Stimulated activated CD8-positive, alpha-beta memory T cell treated with anti-CD3 and anti-CD28 coated beads, Interleukin-4, amount 100 ng/mL, for 24 hours (primary cell): ENCODE data around the gene CBX5.
A peak's percentile ranks its signal among the peaks of the same experiment; 100 is the strongest.

Experiments used
- DNase-seq: peaks from one replicate; pipeline ENCODE4 v3.0.0-alpha.2; 2020; ENCODE audit warnings: low read depth

CBX5 gene

DNA sequence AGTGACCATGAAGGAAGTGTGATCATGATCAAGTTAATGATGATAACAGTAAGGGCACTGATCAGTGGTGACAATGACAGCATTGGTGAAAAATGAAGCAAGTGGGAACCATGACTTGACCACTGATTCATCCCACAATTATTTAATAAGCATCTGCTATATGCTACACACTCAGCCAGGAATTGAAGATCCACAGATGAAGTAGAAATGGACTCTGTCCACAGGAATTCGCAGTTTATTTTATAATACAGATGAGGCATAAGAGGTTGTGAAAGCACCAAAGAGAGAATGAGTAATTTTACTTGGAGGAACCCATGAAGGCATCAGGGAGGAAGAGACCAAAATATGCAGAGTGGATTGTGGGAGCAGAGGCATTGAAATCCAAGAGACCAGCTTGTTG lies 57.3 kb downstream of the CBX5 start:
- DNase-seq, result no peak

DNA sequence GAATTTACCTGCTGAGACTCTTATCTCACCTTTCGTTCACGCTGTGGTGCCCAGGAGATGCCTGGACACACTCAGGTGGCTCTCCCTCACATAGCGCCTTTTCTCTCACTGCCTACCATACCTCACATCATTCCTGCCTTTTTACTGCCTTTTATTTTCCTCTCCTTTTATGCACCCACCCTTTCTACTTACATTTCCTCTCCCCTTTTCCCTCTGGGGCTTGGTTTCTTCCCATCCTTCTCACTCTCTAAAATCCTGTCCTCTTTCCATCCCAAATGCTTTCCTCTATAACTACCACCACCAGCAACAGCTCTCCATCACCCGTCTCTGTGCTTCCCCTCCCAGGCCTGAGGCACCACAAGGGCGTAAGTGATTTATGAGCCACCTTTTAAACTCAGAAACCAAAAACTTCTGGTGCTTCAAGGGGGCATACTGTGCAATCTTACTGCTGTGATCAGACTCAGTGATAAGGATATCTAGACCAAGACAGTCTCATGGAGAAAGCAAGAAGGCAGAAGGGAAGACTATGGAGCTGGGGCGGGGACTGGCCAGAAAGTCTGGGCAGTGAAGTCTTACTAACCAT lies 58.4 kb downstream of the CBX5 start:
- no peak for DNase-seq

DNA sequence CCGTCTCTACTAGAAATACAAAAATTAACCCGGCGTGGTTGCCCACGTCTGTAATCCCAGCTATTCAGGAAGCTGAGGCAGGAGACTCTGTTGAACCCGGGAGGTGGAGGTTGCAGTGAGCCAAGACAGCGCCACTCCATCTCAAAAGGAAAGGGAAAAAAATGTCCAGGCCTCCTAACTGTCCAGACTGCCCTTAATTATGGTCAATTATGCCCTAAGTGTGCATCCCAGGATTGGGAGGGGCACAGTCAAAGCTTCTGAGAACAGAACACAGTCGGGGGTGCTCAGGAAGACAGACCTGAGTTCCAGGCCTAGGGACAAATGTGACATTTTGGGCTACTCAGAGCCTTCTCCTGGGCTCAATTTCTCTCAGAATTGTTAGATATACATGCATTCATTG lies 59.4 kb downstream of the CBX5 start:
- no peak for DNase-seq

DNA sequence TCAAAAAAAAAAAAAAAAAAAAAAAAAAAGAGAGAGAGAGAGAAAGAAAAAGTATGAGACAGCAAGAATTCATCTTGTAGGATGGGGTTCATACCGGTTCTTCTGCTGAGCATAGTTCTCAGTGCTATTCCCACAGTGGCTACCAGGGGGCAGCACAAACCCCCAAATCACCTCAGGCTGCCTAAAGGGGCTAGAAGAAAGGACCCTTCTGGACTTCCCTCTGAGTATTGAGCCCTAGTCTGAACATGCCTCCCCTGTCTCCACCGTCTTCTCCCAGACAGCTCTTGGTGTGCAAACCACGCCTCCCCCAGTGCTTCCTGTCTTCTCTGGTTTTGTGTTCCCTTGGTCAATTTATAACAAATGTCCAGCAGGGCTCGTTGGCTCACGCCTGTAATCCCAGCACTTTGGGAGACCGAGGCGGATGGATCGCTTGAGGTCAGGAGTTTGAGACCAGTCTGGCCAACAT lies 59.8 kb downstream of the CBX5 start:
- peak; percentile 54 for DNase-seq

DNA sequence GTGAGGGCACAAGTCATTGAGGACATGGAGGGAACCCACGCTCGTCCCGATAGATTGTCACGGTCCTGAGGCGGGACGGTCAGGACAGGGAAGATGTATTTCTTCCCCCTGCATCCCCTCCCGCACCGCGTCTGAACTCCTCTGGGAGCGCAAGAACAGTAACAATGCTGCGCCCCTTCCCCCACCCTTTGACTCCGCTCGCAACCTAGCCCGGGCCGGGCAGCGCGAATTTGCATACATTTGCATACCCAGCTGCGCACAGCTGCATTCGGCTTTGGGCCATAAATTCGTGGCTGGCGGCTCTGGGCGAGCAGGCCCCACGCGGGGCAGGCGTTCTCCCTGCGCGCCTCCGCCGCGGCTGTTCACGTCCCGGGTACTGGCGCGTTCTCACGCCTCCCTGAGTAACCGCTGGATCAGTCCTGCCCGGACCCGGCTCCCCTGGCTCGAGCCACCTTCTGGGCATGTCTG lies 62.1 kb downstream of the CBX5 start:
- no peak for DNase-seq

DNA sequence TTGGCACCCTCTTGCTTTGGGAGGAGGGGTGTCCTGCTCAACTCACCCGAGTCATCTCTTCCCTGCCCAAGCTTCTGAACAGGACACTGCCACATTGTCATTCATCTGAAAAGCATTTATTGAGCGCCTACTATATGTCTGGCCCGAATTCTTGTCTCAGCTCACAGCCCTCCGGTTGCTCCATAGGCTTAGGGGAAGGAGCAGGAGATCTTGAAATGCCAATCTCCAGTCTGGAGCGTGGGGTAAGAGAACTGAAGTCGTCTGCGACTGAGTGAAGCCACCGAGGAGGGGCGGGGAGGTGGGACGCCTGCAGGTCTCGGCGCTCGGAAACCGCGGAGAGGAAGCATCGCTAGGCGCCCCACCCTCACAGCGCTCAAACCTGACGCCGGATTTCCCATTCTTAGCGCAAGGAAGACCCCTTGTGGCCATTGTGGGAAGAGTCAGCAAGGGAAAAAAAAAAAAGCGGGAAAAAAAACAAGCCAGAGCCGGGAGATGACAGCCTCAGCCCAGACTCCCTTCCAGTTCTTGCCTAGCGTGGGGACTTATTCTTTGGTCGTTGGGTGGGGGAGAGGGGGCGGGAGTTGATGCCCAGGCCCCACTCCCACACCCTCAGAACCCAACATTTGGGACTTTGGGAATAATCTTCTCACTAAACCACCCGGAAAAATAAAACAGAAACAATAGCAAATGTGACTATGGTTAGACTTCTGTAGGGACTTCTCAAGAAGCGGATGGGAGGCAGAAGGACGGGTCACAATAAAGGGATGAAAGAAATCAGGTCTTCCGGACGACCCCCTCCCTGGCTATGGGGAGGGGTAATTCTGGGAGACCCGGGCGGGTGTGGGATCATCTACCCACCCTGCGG lies 62.9 kb downstream of the CBX5 start:
- peak; percentile 68 for DNase-seq

DNA sequence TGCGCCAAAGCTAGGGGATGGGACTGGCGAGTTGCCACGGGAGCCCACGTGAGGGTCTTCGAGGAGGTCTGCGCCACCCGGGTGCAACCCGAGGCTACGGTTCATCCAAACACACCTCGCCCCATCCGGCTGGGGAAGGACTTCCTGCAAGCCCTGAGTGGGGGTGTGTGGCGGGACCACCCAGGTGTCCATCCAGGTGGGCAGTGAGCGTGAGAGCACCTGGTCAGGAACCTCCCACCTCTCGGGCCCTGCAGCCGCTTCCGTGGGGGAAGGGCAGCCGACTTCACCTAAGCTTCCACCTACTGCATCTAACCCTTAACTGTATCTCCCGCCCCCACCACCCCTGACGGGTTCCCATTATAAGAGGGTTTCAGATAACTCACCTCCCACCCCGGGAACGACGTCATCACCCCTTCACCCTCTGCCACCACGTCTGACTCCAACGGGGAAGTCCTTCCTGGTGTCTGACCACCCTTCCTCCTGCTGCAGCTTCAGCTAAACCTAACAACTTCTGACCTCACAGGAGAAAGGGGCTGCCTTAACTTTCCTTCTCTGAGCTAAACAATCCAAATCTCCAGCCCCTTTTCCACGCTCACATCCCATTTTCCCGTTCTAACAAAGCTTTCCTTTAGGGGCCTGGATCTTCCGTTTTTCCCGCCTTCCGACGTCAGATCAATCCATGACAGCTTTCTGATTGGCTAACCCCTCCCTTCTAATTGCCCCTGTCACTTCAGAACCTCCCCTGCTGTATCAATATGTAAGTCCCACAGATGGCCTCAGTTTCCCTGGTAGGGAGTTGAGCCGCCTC lies 63.7 kb downstream of the CBX5 start:
- no peak for DNase-seq

DNA sequence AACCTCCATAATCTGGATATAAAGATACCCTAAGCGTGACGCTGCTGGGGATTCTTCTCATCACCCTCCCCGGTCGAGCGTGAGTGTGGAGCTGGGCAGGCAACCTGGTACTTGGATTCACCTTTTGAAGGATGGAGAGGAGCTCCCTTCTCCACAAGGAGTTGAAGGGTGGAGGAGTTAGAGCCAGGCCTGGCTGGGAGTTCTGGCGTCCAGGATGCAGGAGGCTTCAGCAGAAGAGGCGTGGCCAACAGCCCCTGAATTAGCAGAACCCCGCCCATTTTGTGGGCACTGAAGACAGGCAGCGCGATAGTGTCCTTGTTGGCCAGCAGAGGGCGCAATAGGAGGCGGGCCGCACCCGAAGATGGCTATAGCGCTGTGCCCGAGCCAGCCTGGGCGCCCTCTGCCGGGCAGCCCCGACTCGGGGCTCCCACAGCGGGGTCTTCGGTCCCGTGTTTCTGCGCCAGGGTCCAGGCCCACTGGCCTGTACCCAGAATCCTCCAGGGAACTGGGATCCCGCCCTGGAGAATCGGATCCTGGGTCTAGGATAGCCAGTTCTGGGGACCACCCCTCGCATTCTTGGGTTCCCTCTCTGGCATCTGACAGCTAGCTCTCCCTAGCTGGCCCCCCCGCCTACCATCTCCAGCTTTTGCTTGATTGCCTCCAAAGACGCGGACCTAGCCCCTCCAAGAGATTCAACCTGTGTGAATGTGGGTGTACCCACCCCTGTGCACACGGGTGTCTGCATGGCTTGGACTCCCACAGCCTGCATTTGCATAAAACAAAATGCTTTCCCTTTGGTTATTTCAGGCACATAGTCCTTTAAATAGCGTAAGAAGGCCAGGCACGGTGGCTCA lies 65.1 kb downstream of the CBX5 start:
- DNase-seq, result peak; percentile 83

DNA sequence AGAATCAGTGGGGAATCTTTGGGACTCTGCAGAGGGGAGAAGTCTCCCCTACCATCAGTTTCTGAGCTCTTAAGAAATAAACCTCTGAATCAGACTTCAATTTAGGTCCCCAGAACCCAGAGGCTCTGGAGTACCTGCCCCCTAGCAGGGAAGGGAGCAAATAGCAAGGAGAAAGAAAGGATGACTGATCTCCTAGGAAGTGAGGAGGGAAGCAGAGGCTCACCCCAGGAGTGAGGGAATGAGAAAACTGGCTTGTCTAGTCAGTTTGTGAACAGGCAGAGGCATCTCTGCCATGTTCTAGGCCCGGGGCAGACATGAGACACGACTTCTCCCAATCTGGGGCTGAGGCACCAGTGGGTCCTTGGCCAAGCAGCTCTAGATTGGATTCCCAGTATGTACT lies 66.8 kb downstream of the CBX5 start:
- no peak for DNase-seq

DNA sequence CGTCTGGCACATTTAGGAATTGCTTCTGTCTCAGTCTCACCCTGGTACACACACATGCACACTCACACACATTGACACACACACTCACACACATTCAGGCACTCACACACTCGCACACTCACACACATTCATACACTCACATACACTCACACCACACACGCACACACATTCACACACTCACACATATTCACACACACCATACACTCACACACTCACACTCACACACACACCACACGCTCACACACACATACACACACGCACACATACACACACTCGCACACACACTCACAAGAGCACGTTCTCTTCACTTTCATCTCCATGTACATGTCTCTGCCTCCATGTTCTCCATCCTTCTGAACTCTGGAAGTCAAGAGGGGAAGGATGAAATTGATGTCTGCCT lies 68.0 kb downstream of the CBX5 start:
- DNase-seq, result no peak

DNA sequence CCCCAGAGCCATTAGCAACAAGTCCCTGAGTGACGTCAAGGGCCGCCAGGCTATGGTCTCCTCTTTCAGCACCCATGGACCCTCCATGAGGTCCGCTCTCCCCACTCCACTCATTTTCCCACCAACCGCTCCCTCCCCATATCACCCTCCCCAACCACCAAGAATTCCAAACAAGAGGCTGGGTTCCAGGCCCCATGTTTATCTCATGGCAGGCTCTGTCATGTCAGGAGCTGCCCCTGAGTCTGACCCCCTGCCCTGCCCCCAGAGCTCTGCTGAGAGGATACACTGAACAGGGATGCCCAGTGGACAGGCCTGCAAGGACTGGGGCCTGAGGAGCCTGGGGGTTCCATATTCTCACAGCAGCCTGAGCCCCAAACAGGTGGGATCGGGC lies 69.5 kb downstream of the CBX5 start:
- DNase-seq, result no peak

DNA sequence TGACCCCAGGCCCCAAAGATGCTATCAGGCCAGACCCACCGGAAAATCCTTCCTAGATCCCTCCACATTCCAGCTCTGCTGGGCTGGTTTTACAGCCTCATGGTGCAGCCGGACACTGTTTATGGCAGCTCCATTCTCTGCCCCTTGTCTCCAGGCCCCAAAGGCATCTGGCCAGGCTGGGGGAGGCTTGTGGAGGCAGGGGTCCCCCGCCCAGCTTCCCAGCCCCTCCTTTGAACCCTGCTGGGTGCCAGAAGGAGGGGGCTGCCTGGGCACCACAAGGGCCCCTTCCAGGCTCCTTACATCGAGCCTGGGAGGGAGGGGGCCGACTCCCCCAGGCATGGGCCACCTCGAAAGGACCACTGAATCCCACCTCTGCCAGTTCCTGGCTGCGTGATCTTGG lies 71.3 kb downstream of the CBX5 start:
- no peak for DNase-seq

DNA sequence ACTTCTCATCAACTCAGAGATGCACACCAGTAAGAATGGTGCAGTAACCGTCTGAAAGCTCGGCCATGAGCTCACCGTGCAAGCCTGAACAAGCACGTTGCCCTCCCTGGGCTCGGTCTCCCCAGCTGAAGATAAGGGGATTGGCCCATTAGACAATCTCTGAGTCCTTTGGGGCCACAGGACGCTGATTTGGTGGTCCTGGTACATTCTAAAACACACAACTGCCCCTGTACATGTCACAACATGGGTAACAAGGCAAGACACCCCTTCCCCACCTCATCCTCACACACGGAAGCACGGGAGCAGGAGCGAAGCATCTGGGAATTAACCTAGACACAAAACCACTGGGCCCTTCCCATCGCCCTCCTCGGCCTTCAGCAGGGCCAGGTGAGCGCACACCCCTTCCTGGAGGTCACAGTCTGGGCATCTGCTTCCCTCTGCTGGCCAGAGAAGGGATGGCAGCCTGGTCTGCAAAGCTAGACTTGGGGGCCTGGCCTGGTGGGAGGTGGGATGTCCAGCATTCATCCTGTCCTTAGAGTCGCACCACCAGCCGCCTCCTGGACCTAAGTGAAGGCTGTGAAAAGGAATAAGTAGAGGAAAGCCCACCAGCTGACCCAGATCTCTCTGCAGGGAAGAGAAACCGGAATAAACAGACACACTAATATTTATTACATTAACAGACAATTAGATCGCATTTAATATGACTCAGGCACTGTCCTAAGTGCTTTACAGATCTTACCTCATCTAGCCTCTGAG lies 72.2 kb downstream of the CBX5 start:
- DNase-seq, result peak; percentile 75

DNA sequence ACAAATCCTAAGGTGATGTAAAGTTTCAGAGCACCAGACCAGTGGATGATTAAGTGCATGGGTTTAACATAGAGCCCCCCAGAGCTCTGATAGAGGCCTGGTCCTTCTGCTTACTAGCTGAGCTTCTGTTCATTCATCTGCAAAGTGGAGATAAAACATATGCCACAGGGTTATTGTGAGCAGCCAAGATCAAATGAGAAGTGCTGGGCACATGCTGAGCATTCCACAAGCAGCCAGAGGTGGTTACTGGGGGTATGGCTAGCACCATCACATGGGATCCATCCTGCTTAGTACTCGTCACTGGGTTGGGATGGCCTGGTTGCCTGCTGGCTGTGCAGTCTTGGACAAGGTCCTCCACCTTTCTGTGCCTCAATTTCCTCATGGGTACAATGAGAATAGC lies 73.1 kb downstream of the CBX5 start:
- no peak for DNase-seq

DNA sequence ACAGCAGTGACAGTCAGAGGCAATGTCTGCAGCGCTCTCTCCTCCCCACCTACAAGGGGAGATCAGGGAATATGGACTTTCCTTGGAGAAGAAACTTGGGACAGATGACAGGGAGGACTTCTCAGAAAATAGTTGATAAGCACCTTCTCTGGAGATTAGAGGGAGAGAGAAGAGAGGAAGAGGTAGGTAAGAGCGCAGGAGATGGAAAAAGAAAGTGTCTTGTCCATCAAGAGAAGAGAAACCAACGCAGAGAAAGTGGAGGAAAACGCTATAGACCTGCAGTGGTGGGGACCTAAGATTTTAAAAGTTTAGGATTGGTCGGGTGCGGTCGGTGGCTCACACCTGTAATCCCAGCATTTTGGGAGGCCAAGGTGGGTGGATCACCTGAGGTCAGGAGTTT lies 75.6 kb downstream of the CBX5 start:
- DNase-seq, result no peak

DNA sequence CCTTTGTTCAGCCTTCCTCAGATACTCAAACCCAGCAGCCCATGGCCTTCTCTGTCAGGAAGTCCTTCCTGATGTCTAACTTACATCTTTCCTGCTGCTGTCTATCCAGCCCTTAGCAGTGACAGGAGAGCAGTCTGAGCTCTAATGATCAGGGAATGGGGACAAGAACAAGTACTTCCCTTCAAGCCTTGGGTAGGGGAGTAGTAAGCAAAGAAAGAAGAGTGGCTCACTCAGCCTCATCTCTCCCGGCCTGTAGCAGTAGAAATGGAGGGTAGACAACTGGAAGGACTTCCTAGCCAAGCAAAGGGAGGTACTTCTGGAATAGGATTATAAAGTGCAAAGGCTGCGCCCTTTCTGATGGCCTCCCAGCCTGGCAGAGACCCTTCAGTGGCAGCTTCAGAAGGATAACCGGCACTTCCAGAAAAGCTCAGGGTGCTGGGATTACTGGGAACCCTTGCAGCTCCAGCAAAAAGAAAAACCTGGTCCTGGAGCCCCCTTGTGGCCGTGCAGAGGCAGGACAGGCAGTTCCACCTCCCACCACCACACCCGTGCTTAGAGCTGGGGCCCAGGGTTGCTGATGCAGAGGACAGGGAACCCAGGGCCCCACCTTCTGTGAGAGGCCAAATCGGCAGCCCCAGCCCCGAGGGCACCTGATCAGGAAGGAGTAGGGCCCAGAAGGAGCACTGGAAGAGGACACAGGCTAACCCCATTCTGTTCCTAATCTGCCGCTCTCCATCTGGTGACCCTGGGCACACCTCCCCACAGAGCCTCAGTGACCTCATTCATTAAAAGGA lies 78.7 kb downstream of the CBX5 start:
- peak; percentile 40 for DNase-seq

DNA sequence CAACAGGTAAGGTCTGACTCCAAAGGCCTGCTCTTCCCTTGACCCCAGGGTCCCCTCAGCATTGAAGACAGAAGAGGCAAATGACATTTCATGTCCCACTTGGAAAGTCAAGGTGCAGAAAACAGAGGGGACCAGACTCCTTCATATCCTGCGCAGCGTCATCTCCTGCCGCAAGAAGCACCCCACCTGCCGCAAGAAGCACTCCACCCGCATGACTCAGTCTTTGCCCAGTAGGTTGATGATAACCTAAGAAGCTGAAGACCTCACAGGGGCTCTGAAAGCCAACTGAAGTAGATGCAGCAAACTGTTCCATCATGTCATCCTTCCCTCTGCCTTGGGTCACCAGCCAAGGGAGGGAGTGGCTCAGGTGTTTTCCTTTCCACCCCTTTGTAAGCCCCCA lies 79.5 kb downstream of the CBX5 start:
- DNase-seq, result no peak

DNA sequence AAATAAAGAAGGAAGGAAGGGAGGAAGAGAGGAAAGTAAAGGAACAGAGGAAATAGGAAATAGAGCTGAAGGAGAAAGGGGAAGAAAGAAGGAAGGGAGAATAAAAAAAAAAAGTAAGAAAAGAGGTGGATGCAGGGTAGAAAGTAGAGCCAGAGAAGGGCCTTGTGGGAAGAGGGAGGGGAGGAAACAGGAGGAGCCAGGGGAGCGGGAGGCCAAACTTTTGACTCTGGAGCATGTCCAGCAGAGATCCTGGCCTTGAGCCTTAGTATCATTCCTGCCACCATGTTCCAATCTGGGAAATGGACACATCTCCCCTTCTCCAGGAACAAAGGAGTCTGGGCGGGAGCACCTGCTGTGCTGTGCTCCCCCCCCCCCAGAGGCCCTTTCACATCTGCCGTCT lies 80.0 kb downstream of the CBX5 start:
- DNase-seq, result no peak

DNA sequence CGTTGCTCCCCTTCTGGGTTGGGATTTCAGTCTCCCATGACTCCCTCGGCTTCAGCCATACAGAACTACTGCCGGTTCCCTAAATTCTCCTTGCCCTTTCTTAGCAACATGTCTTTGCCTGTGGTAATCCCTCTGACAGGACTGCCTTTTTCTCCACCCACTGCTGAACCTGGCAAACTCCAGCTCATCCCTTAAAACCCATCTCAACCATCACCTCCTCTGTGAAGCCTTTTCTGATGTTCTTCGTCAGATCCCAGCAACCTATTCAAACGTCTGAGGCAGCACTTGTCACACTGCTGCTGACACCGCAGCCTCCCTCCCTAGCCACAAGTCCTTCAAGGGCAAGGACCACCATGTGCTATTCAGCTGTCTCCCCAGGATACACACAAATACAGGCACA lies 80.9 kb downstream of the CBX5 start:
- no peak for DNase-seq

DNA sequence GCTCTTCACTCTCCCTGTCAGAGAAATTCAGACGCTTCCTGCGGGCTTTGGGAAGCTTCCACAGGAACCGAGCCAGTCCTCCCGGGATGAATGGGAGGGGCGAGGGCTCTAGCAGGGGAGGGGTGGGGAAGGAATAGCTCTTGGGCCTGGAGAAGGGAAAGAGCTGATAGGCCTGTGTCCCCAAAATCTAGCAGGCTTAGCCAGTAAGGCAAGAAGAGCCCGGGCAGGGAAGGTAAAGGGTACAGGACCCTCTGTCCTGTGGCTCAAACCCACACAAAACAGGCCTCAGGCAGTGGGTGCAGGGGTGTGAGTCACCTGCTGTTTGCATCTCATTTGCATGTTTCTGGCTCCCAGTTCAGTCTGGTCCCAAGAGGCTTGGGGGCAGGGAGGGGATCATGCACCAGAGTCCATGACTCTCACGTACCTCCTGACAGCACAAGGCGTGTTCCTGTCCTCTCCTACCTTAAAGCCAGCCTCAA lies 82.5 kb downstream of the CBX5 start:
- DNase-seq, result no peak
